PC-9 (cell line): ENCODE data around the gene PDE4B. TPM values are rescaled to one million over a fixed set of nuclear protein-coding genes. Genes with fewer than 3 reads are reported as not detected.

Experiments used
- BruUV-seq: library from RNA; stranded (reverse); fragments of 400-500 nt; replicated peaks from 2 replicates; lab custom pipeline; 2021; lab: Mats Ljungman, UMichigan
- CTCF ChIA-PET: fragments of 300-600 bp; sonication (Branson Sonifier 250); formaldehyde crosslinking; loops from one replicate; lab custom pipeline; 2022; ENCODE audit warnings: antibody characterized with exemption; lab: Charles Lee
- POLR2A ChIA-PET: fragments of 300-600 bp; sonication (Branson Sonifier 250); formaldehyde crosslinking; loops from one replicate; lab custom pipeline; 2022; ENCODE audit warnings: antibody characterized with exemption; ENCODE audit not compliant: unreplicated experiment; lab: Charles Lee
- DNase-seq, 2 experiments: peaks; one replicate each; pipeline versions ENCODE4 v3.0.0 to v3.0.0-alpha.2; 2015 to 2022; ENCODE audit warnings: mixed read lengths in 1 of 2
- H2AFZ ChIP-seq: fragments of 200-600 bp; sonication (generic); 2 replicates; pipeline ENCODE4 v1.8.1; 2017; ENCODE audit warnings: antibody characterized with exemption
- H3F3A ChIP-seq: fragments of 200-600 bp; sonication (generic); 2 replicates; pipeline ENCODE4 v1.8.1; 2017; ENCODE audit warnings: antibody characterized with exemption, mild to moderate bottlenecking, low read depth; ENCODE audit not compliant: insufficient read depth
- H3K27ac ChIP-seq: fragments of 200-600 bp; sonication (generic); 2 replicates; pipeline ENCODE4 v1.6.1; 2016; ENCODE audit warnings: mixed run types
- H3K27me3 ChIP-seq: fragments of 200-600 bp; sonication (generic); 2 replicates; pipeline ENCODE4 v1.6.1; 2016; ENCODE audit warnings: low read depth, mixed run types; ENCODE audit not compliant: insufficient read depth
- H3K36me3 ChIP-seq: fragments of 200-600 bp; sonication (generic); 2 replicates; pipeline ENCODE4 v1.6.1; 2016; ENCODE audit warnings: low read depth, mixed run types
- H3K4me1 ChIP-seq: fragments of 200-600 bp; sonication (generic); replicated peaks from 2 replicates; pipeline ENCODE4 v1.6.1; 2016; ENCODE audit warnings: mixed run types; ENCODE audit not compliant: insufficient read depth
- H3K4me2 ChIP-seq: fragments of 200-600 bp; sonication (generic); 2 replicates; pipeline ENCODE4 v1.6.1; 2017; ENCODE audit warnings: mixed run types
- H3K4me3 ChIP-seq: fragments of 200-600 bp; sonication (generic); 2 replicates; pipeline ENCODE4 v1.6.1; 2016; ENCODE audit warnings: mixed run types
- H3K79me2 ChIP-seq: fragments of 200-600 bp; sonication (generic); 2 replicates; pipeline ENCODE4 v1.6.1; 2017; ENCODE audit warnings: low read depth, mixed run types
- H3K9me2 ChIP-seq: fragments of 200-600 bp; sonication (generic); 2 replicates; pipeline ENCODE4 v1.8.1; 2017; ENCODE audit warnings: mild to moderate bottlenecking; ENCODE audit not compliant: insufficient read depth
- H3K9me3 ChIP-seq: fragments of 200-600 bp; sonication (generic); 2 replicates; pipeline ENCODE4 v1.8.1; 2016; ENCODE audit warnings: low read depth; ENCODE audit not compliant: insufficient read depth
- H4K20me1 ChIP-seq: fragments of 200-600 bp; sonication (generic); 2 replicates; pipeline ENCODE4 v1.8.1; 2017; ENCODE audit not compliant: insufficient read depth
- CTCF ChIP-seq: fragments of 200-600 bp; sonication (generic); conservative IDR thresholded peaks from 2 replicates; pipeline ENCODE4 v1.6.1; 2017; ENCODE audit warnings: mixed run types, antibody characterized with exemption, mild to moderate bottlenecking, moderate library complexity
- EZH2 ChIP-seq: fragments of 200-600 bp; sonication (generic); IDR thresholded peaks from 2 replicates; pipeline ENCODE4 v1.8.0; 2017; ENCODE audit warnings: antibody characterized with exemption, low read depth
- intact Hi-C: fragments of 100-400 bp; cut with micrococcal nuclease; formaldehyde crosslinking; loops from one replicate; pipeline ENCODE4 v1.10.0; 2022; ENCODE audit not compliant: unreplicated experiment
- total RNA-seq: library from RNA; stranded (reverse); gene quantifications from 2 replicates; pipeline ENCODE4 v1.2.3, GENCODE V29; 2021

PDE4B gene
- total RNA-seq, 1 experiment from 2014 or later, result 1.3 TPM

- Histone ChIP-seq H3K4me3 (no peak overlapping the region), H3K27me3 (no peaks in the 10 kb centered on the region), H3K4me2 (no peak overlapping the region), H3K9me3 (no peaks in the 10 kb centered on the region), H3K27ac (no peak overlapping the region), H3K79me2 (no peaks in the 10 kb centered on the region), H3K9me2 (no peaks in the 10 kb centered on the region; the same call in 1 of the 2 replicates), H2AFZ (no peak overlapping the region), H3K4me1 (no peaks in the 10 kb centered on the region), H3K36me3 (no peaks in the 10 kb centered on the region), H3F3A (no peaks in the 10 kb centered on the region), H4K20me1 (no peaks in the 10 kb centered on the region)
- ChIA-PET POLR2A (no interaction called here), CTCF (no interaction called here)
- no peak for TF ChIP-seq EZH2
- no peak for TF ChIP-seq CTCF
- no TSS peak for BruUV-seq
- intact Hi-C loops, result no loop called here
- DNase-seq, result no peak
Measured at GRCh38 chr1:66211521-66211920, 418.8 kb downstream of the PDE4B start.

GRCh38 chr1:66213491-66213890 lies 420.8 kb downstream of the PDE4B start:
- H2AFZ ChIP-seq, result no peak overlapping the region
- intact Hi-C loops, result no loop called here
- no peaks in the 10 kb centered on the region for H3F3A ChIP-seq
- H3K4me1 ChIP-seq, result no peaks in the 10 kb centered on the region
- TF ChIP-seq EZH2 (no peak), CTCF (no peak)
- DNase-seq, result no peak
- no peaks in the 10 kb centered on the region for H3K9me3 ChIP-seq
- no TSS peak for BruUV-seq
- H3K27me3 ChIP-seq, result no peaks in the 10 kb centered on the region
- H3K4me2 ChIP-seq, result no peak overlapping the region
- ChIA-PET POLR2A (no interaction called here), CTCF (no interaction called here)
- H3K27ac ChIP-seq, result no peak overlapping the region
- no peaks in the 10 kb centered on the region for H3K36me3 ChIP-seq
- no peaks in the 10 kb centered on the region; the same call in 1 of the 2 replicates for H3K9me2 ChIP-seq
- H4K20me1 ChIP-seq, result no peaks in the 10 kb centered on the region
- H3K4me3 ChIP-seq, result no peak overlapping the region
- no peaks in the 10 kb centered on the region for H3K79me2 ChIP-seq

- no peaks in the 10 kb centered on the region for H3K9me3 ChIP-seq
- intact Hi-C loops, result no loop called here
- no peaks in the 10 kb centered on the region for H3F3A ChIP-seq
- POLR2A ChIA-PET, result no interaction called here
- BruUV-seq, result no TSS peak
- H3K4me3 ChIP-seq, result no peak overlapping the region
- H3K36me3 ChIP-seq, result no peaks in the 10 kb centered on the region
- no peak for TF ChIP-seq CTCF
- TF ChIP-seq EZH2, result no peak
- no peaks in the 10 kb centered on the region for H3K4me1 ChIP-seq
- no peaks in the 10 kb centered on the region for H3K79me2 ChIP-seq
- no peaks in the 10 kb centered on the region for H3K27me3 ChIP-seq
- no peak overlapping the region for H2AFZ ChIP-seq
- H3K27ac ChIP-seq, result no peak overlapping the region
- CTCF ChIA-PET, result no interaction called here
- no peaks in the 10 kb centered on the region for H4K20me1 ChIP-seq
- no peaks in the 10 kb centered on the region; the same call in 1 of the 2 replicates for H3K9me2 ChIP-seq
- H3K4me2 ChIP-seq, result no peak overlapping the region
- no peak for DNase-seq
Measured at GRCh38 chr1:66214901-66215300, 422.2 kb downstream of the PDE4B start.
